CD4-positive, alpha-beta T cell (primary cell): ENCODE results near the gene RPTOR. TPM values are rescaled to one million over a fixed set of nuclear protein-coding genes. Genes with fewer than 3 reads are reported as not detected.

Source experiments
- ATAC-seq: fragments of 200-7000 bp; cut with Tn5 transposase; one replicate; pipeline ENCODE4 v1.10.0; 2022; ENCODE audit warnings: mild to moderate bottlenecking; ENCODE audit not compliant: poor library complexity
- CTCF ChIA-PET: fragments of 350-600 bp; sonication (Branson Sonifier 250); formaldehyde crosslinking; loops from one replicate; lab custom pipeline; 2021; ENCODE audit warnings: antibody characterized with exemption, inconsistent platforms; lab: Charles Lee
- POLR2A ChIA-PET: fragments of 350-600 bp; sonication (Branson Sonifier 250); formaldehyde crosslinking; loops from one replicate; lab custom pipeline; 2021; ENCODE audit warnings: antibody characterized with exemption, inconsistent platforms; lab: Charles Lee
- DNase-seq, 14 experiments: peaks; one replicate each; pipeline ENCODE4 v3.0.0-alpha.2; 2013 to 2020; ENCODE audit warnings: mixed read lengths in 2 of 14
- H3K27ac ChIP-seq, 2 donors: one replicate each; pipeline versions ENCODE4 v1.5.1 to v1.7.0; 2013; ENCODE audit warnings: low read length in 2 of 2, low read depth in 1 of 2, mild to moderate bottlenecking in 1 of 2
- H3K27me3 ChIP-seq, 2 experiments: 1 replicate in 1 of 2; 2 replicates in 1 of 2; pipeline versions ENCODE4 v1.6.1 to v1.7.0; 2013; ENCODE audit warnings: low read length in 2 of 2, control low read depth in 1 of 2, mild to moderate bottlenecking in 1 of 2, moderate library complexity in 1 of 2; ENCODE audit not compliant: insufficient read depth in 2 of 2, control insufficient read depth in 1 of 2
- H3K36me3 ChIP-seq: one replicate; pipeline ENCODE4 v1.6.1; 2013; ENCODE audit warnings: low read length, control low read depth; ENCODE audit not compliant: insufficient read depth
- H3K4me1 ChIP-seq: one replicate; pipeline ENCODE4 v1.6.1; 2013; ENCODE audit warnings: low read length, control low read depth; ENCODE audit not compliant: insufficient read depth
- H3K4me3 ChIP-seq: one replicate; pipeline ENCODE4 v1.5.1; 2013; ENCODE audit warnings: mild to moderate bottlenecking, low read length, moderate library complexity
- H3K9me3 ChIP-seq, 2 experiments: 1 replicate in 1 of 2; 2 replicates in 1 of 2; pipeline versions ENCODE4 v1.6.1 to v1.7.0; 2013; ENCODE audit warnings: low read length in 2 of 2, mild to moderate bottlenecking in 2 of 2, control low read depth in 1 of 2, moderate library complexity in 1 of 2; ENCODE audit not compliant: control insufficient read depth in 1 of 2, insufficient read depth in 1 of 2
- H3K27ac Mint-ChIP-seq: one replicate; pipeline ENCODE4 v1.8.0; 2020; ENCODE audit warnings: mixed read lengths
- H3K27me3 Mint-ChIP-seq: one replicate; pipeline ENCODE4 v1.8.0; 2021; ENCODE audit warnings: mixed read lengths
- H3K36me3 Mint-ChIP-seq: one replicate; pipeline ENCODE4 v1.8.0; 2021; ENCODE audit warnings: low read depth, mixed read lengths
- H3K4me1 Mint-ChIP-seq: one replicate; pipeline ENCODE4 v1.8.0; 2021; ENCODE audit warnings: low read depth, mixed read lengths
- H3K4me3 Mint-ChIP-seq: one replicate; pipeline ENCODE4 v1.8.0; 2020; ENCODE audit warnings: mild to moderate bottlenecking, mixed read lengths
- H3K9me3 Mint-ChIP-seq: one replicate; pipeline ENCODE4 v1.8.0; 2020; ENCODE audit warnings: mixed read lengths
- CTCF ChIP-seq: fragments of 200-600 bp; IDR thresholded peaks from one replicate; pipeline ENCODE4 v1.8.0; 2022; ENCODE audit warnings: antibody characterized with exemption, mild to moderate bottlenecking
- intact Hi-C, 2 experiments: fragments of 100-400 bp; cut with DNase I in 1 of 2; cut with micrococcal nuclease in 1 of 2; formaldehyde crosslinking; loops; one replicate each; pipeline versions ENCODE4 v1.15.1 to v1.9.0; 2023 to 2025; cut with DNase I, micrococcal nuclease
- total RNA-seq, 174 experiments: library from RNA in 2 of 174; stranded (reverse) in 2 of 174; gene quantifications; one replicate each; pipeline ENCODE4 v1.2.3 and lab custom pipeline; 2021 to 2026

The RPTOR gene
- total RNA-seq, 2 experiments from 2014 or later: 45.0 to 47.1 TPM

- H3K4me1 ChIP-seq: peaks cover 39% of the 10 kb centered on the region
- no peaks in the 10 kb centered on the region for H3K27me3 ChIP-seq
- H3K27ac ChIP-seq: no peak overlapping the region
- H3K4me3 ChIP-seq: no peak overlapping the region
- Mint-ChIP-seq H3K9me3 (no peaks in the 10 kb centered on the region), H3K36me3 (peaks cover 9% of the 10 kb centered on the region), H3K27ac (peak overlapping the region; percentile 57), H3K4me1 (peaks cover 70% of the 10 kb centered on the region), H3K4me3 (no peak overlapping the region), H3K27me3 (no peaks in the 10 kb centered on the region)
- H3K36me3 ChIP-seq: no peaks in the 10 kb centered on the region
- no peak for DNase-seq
- ChIA-PET CTCF (interaction anchor here (0.7 kb wide), 1 partner anchor 21 kb away, joined by 3 read pairs; no protein-coding TSS in a partner anchor), POLR2A (interaction anchor here (1.0 kb wide), 1 partner anchor 8 kb away, joined by 3 read pairs; no protein-coding TSS in a partner anchor)
- intact Hi-C loops: no loop called here
- no peaks in the 10 kb centered on the region for H3K9me3 ChIP-seq
- no peak for ATAC-seq
- no peak for TF ChIP-seq CTCF
Measured at GRCh38 chr17:80671039-80671824, 126.6 kb downstream of the RPTOR start.

- no peak overlapping the region for H3K4me3 ChIP-seq
- TF ChIP-seq CTCF: no peak
- CTCF ChIA-PET: no interaction called here
- H3K36me3 ChIP-seq: no peaks in the 10 kb centered on the region
- H3K4me1 Mint-ChIP-seq: peaks cover 69% of the 10 kb centered on the region
- no peak overlapping the region for H3K4me3 Mint-ChIP-seq
- H3K9me3 ChIP-seq: no peaks in the 10 kb centered on the region
- peaks cover 9% of the 10 kb centered on the region for H3K36me3 Mint-ChIP-seq
- H3K27me3 Mint-ChIP-seq: no peaks in the 10 kb centered on the region
- POLR2A ChIA-PET: interaction anchor here (1.0 kb wide), 1 partner anchor 9 kb away, joined by 3 read pairs; no protein-coding TSS in a partner anchor
- H3K4me1 ChIP-seq: peaks cover 34% of the 10 kb centered on the region
- peak overlapping the region; percentile 57 for H3K27ac Mint-ChIP-seq
- ATAC-seq: no peak
- H3K27ac ChIP-seq: no peak overlapping the region
- no peaks in the 10 kb centered on the region for H3K9me3 Mint-ChIP-seq
- no peaks in the 10 kb centered on the region for H3K27me3 ChIP-seq
- intact Hi-C loops: no loop called here
- DNase-seq: no peak
Measured at GRCh38 chr17:80671825-80672110, 127.1 kb downstream of the RPTOR start.

GRCh38 chr17:80673152-80673920 lies 128.7 kb downstream of the RPTOR start:
- peak overlapping the region; percentile 67 for H3K27ac Mint-ChIP-seq
- Histone ChIP-seq H3K27ac (no peak overlapping the region), H3K36me3 (no peaks in the 10 kb centered on the region), H3K4me3 (no peak overlapping the region), H3K27me3 (no peaks in the 10 kb centered on the region), H3K4me1 (peaks cover 21% of the 10 kb centered on the region), H3K9me3 (no peaks in the 10 kb centered on the region)
- POLR2A ChIA-PET: no interaction called here
- peaks cover 69% of the 10 kb centered on the region for H3K4me1 Mint-ChIP-seq
- ATAC-seq (no peak), DNase-seq (peak in 3 of 14 experiments; percentile 20 to 39 (median 34))
- CTCF ChIA-PET: no interaction called here
- peak overlapping the region; percentile 68 for H3K4me3 Mint-ChIP-seq
- peaks cover 9% of the 10 kb centered on the region for H3K36me3 Mint-ChIP-seq
- H3K9me3 Mint-ChIP-seq: no peaks in the 10 kb centered on the region
- no peaks in the 10 kb centered on the region for H3K27me3 Mint-ChIP-seq
- no peak for TF ChIP-seq CTCF
- intact Hi-C loops: no loop called here
